ENCODE measurements around the gene LACC1. TPM values are rescaled to one million over a fixed set of nuclear protein-coding genes. Genes with fewer than 3 reads are reported as not detected.

The LACC1 gene
- total and polyA plus RNA-seq, 10 of the 15 experiments (the other 5 are each of a cell fraction or from before 2014, with no cell fraction given): 0.03 to 3.7 (median 3.0) TPM

DNA sequence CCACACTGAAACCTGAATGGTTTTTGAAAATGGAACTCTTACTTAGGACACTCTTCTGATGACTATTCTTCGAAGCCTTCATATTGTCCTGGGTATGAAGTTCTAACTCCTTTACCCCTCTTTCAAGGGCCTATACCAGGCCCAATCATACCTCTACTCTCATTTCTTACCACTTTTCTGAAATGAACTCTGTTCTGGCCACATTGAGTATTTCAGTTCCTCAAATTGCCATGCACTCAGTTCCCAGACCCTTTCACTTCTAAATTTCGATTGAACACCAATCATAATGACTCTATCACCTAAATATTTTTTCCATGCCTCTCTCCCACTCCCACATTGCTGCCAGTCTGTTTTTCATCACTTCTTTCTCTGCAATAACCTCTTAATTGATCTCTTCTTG, 53.7 kb downstream of the LACC1 start (continued):
- peak; percentile 55; the same call in 1 of the 2 replicates for TF ChIP-seq ZBED1 (IDR thresholded peaks at IDR 0.05; ENCODE audit: borderline replicate concordance)
- TF ChIP-seq, protein P1, sequence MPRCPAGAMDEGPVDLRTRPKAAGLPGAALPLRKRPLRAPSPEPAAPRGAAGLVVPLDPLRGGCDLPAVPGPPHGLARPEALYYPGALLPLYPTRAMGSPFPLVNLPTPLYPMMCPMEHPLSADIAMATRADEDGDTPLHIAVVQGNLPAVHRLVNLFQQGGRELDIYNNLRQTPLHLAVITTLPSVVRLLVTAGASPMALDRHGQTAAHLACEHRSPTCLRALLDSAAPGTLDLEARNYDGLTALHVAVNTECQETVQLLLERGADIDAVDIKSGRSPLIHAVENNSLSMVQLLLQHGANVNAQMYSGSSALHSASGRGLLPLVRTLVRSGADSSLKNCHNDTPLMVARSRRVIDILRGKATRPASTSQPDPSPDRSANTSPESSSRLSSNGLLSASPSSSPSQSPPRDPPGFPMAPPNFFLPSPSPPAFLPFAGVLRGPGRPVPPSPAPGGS (IDR thresholded peaks at IDR 0.05; ENCODE audit: borderline replicate concordance, insufficient read depth, low read depth, low read length, poor library complexity, severe bottlenecking): no peak
- TF ChIP-seq, protein P2, sequence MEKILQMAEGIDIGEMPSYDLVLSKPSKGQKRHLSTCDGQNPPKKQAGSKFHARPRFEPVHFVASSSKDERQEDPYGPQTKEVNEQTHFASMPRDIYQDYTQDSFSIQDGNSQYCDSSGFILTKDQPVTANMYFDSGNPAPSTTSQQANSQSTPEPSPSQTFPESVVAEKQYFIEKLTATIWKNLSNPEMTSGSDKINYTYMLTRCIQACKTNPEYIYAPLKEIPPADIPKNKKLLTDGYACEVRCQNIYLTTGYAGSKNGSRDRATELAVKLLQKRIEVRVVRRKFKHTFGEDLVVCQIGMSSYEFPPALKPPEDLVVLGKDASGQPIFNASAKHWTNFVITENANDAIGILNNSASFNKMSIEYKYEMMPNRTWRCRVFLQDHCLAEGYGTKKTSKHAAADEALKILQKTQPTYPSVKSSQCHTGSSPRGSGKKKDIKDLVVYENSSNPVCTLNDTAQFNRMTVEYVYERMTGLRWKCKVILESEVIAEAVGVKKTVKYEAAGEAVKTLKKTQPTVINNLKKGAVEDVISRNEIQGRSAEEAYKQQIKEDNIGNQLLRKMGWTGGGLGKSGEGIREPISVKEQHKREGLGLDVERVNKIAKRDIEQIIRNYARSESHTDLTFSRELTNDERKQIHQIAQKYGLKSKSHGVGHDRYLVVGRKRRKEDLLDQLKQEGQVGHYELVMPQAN (conservative IDR thresholded peaks at IDR 0.05): no peak
- no peak for TF ChIP-seq ZNF384 (IDR thresholded peaks at IDR 0.05; ENCODE audit: borderline replicate concordance, low read depth, low read length)
- TF ChIP-seq ZSCAN29 (IDR thresholded peaks at IDR 0.05): no peak
- peak; percentile 93 for TF ChIP-seq TBL1XR1 (IDR thresholded peaks at IDR 0.05; ENCODE audit: low read depth, low read length)
- TF ChIP-seq, protein P3, sequence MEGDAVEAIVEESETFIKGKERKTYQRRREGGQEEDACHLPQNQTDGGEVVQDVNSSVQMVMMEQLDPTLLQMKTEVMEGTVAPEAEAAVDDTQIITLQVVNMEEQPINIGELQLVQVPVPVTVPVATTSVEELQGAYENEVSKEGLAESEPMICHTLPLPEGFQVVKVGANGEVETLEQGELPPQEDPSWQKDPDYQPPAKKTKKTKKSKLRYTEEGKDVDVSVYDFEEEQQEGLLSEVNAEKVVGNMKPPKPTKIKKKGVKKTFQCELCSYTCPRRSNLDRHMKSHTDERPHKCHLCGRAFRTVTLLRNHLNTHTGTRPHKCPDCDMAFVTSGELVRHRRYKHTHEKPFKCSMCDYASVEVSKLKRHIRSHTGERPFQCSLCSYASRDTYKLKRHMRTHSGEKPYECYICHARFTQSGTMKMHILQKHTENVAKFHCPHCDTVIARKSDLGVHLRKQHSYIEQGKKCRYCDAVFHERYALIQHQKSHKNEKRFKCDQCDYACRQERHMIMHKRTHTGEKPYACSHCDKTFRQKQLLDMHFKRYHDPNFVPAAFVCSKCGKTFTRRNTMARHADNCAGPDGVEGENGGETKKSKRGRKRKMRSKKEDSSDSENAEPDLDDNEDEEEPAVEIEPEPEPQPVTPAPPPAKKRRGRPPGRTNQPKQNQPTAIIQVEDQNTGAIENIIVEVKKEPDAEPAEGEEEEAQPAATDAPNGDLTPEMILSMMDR (IDR thresholded peaks at IDR 0.05 in 2 of 3, conservative IDR thresholded peaks at IDR 0.05 in 1 of 3; ENCODE audit: control insufficient read depth in 2 of 3, extremely low read depth in 1 of 3, insufficient read depth in 1 of 3, low read depth in 3 of 3, low read length in 3 of 3): no peak
- TF ChIP-seq, protein P4, sequence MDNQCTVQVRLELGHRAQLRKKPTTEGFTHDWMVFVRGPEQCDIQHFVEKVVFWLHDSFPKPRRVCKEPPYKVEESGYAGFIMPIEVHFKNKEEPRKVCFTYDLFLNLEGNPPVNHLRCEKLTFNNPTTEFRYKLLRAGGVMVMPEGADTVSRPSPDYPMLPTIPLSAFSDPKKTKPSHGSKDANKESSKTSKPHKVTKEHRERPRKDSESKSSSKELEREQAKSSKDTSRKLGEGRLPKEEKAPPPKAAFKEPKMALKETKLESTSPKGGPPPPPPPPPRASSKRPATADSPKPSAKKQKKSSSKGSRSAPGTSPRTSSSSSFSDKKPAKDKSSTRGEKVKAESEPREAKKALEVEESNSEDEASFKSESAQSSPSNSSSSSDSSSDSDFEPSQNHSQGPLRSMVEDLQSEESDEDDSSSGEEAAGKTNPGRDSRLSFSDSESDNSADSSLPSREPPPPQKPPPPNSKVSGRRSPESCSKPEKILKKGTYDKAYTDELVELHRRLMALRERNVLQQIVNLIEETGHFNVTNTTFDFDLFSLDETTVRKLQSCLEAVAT (IDR thresholded peaks at IDR 0.05): no peak
- TF ChIP-seq RAD51 (IDR thresholded peaks at IDR 0.05): no peak
- TF ChIP-seq, protein P5, sequence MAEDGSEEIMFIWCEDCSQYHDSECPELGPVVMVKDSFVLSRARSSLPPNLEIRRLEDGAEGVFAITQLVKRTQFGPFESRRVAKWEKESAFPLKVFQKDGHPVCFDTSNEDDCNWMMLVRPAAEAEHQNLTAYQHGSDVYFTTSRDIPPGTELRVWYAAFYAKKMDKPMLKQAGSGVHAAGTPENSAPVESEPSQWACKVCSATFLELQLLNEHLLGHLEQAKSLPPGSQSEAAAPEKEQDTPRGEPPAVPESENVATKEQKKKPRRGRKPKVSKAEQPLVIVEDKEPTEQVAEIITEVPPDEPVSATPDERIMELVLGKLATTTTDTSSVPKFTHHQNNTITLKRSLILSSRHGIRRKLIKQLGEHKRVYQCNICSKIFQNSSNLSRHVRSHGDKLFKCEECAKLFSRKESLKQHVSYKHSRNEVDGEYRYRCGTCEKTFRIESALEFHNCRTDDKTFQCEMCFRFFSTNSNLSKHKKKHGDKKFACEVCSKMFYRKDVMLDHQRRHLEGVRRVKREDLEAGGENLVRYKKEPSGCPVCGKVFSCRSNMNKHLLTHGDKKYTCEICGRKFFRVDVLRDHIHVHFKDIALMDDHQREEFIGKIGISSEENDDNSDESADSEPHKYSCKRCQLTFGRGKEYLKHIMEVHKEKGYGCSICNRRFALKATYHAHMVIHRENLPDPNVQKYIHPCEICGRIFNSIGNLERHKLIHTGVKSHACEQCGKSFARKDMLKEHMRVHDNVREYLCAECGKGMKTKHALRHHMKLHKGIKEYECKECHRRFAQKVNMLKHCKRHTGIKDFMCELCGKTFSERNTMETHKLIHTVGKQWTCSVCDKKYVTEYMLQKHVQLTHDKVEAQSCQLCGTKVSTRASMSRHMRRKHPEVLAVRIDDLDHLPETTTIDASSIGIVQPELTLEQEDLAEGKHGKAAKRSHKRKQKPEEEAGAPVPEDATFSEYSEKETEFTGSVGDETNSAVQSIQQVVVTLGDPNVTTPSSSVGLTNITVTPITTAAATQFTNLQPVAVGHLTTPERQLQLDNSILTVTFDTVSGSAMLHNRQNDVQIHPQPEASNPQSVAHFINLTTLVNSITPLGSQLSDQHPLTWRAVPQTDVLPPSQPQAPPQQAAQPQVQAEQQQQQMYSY (CRISPR knock-in tag; IDR thresholded peaks at IDR 0.05): no peak
- TF ChIP-seq KAT2A (conservative IDR thresholded peaks at IDR 0.05; ENCODE audit: control insufficient read depth, low read depth, low read length): no peak
- TF ChIP-seq ATF7 (IDR thresholded peaks at IDR 0.05; ENCODE audit: low read depth): 0 out of 2 replicates have a peak, but pooled peaks have one; percentile 28
- TF ChIP-seq SUPT20H (IDR thresholded peaks at IDR 0.05; ENCODE audit: borderline replicate concordance, control insufficient read depth, low read depth, low read length): no peak
- TF ChIP-seq, protein P6, sequence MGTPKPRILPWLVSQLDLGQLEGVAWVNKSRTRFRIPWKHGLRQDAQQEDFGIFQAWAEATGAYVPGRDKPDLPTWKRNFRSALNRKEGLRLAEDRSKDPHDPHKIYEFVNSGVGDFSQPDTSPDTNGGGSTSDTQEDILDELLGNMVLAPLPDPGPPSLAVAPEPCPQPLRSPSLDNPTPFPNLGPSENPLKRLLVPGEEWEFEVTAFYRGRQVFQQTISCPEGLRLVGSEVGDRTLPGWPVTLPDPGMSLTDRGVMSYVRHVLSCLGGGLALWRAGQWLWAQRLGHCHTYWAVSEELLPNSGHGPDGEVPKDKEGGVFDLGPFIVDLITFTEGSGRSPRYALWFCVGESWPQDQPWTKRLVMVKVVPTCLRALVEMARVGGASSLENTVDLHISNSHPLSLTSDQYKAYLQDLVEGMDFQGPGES (IDR thresholded peaks at IDR 0.05): no peak
- TF ChIP-seq FOS (IDR thresholded peaks at IDR 0.05; ENCODE audit: borderline replicate concordance, extremely low read depth, insufficient read length): no peak

Data from GM12878 (cell line).